Mesenchymal stem cell (in vitro differentiated cells and primary cell): Measurements from ENCODE around the gene CDC42BPB.

Experiments
- DNase-seq: peaks from one replicate; pipeline ENCODE4 v3.0.0-alpha.2; 2013
- H2AFZ ChIP-seq: one replicate; pipeline ENCODE4 v1.6.1; 2013; ENCODE audit warnings: low read depth, mild to moderate bottlenecking, control low read depth, inconsistent platforms, low read length, moderate library complexity
- H2AK5ac ChIP-seq: 2 replicates; pipeline ENCODE4 v1.6.1; 2013; ENCODE audit warnings: low read length, moderate library complexity, mild to moderate bottlenecking, inconsistent platforms; ENCODE audit not compliant: severe bottlenecking
- H2BK120ac ChIP-seq: one replicate; pipeline ENCODE4 v1.6.1; 2013; ENCODE audit warnings: low read depth, mild to moderate bottlenecking, inconsistent platforms, low read length, moderate library complexity
- H2BK12ac ChIP-seq, 2 experiments: one replicate each; pipeline ENCODE4 v1.6.1; 2013; ENCODE audit warnings: inconsistent platforms in 2 of 2, low read length in 2 of 2, mild to moderate bottlenecking in 2 of 2, moderate library complexity in 2 of 2, control low read depth in 1 of 2
- H2BK15ac ChIP-seq: one replicate; pipeline ENCODE4 v1.6.1; 2013; ENCODE audit warnings: mild to moderate bottlenecking, low read depth, inconsistent platforms; ENCODE audit not compliant: poor library complexity, severe bottlenecking
- H2BK5ac ChIP-seq: 2 replicates; pipeline ENCODE4 v1.6.1; 2013; ENCODE audit warnings: low read depth, mild to moderate bottlenecking, low read length, control low read depth, inconsistent platforms; ENCODE audit not compliant: poor library complexity, severe bottlenecking
- H3K14ac ChIP-seq, 2 experiments: one replicate each; pipeline ENCODE4 v1.6.1; 2013; ENCODE audit warnings: inconsistent platforms in 2 of 2, low read length in 2 of 2, control low read depth in 1 of 2, mild to moderate bottlenecking in 1 of 2, moderate library complexity in 1 of 2
- H3K18ac ChIP-seq, 2 experiments: one replicate each; pipeline ENCODE4 v1.6.1; 2013; ENCODE audit warnings: inconsistent platforms in 2 of 2, low read length in 2 of 2, control low read depth in 1 of 2, low read depth in 1 of 2, mild to moderate bottlenecking in 1 of 2
- H3K23ac ChIP-seq, 2 experiments: one replicate each; pipeline ENCODE4 v1.6.1; 2013; ENCODE audit warnings: inconsistent platforms in 2 of 2, low read length in 2 of 2, mild to moderate bottlenecking in 2 of 2, moderate library complexity in 2 of 2, control low read depth in 1 of 2
- H3K27ac ChIP-seq: 2 replicates; pipeline ENCODE4 v1.5.1; 2013; ENCODE audit warnings: mild to moderate bottlenecking, moderate library complexity, low read length, control low read depth, inconsistent platforms; ENCODE audit not compliant: poor library complexity, severe bottlenecking
- H3K27me3 ChIP-seq, 2 experiments: 2 replicates each; pipeline versions ENCODE4 v1.6.1 to v1.7.0; 2013; ENCODE audit warnings: low read length in 2 of 2, mild to moderate bottlenecking in 2 of 2, moderate library complexity in 2 of 2, control low read depth in 1 of 2, inconsistent platforms in 1 of 2; ENCODE audit not compliant: control insufficient read depth in 1 of 2, insufficient read depth in 1 of 2
- H3K36me3 ChIP-seq, 2 experiments: 2 replicates each; pipeline versions ENCODE4 v1.6.1 to v1.7.0; 2013; ENCODE audit warnings: low read length in 2 of 2, control low read depth in 1 of 2, inconsistent platforms in 1 of 2, low read depth in 1 of 2, mild to moderate bottlenecking in 1 of 2; ENCODE audit not compliant: insufficient read depth in 2 of 2, control insufficient read depth in 1 of 2
- H3K4ac ChIP-seq, 2 experiments: one replicate each; pipeline ENCODE4 v1.6.1; 2013; ENCODE audit warnings: inconsistent platforms in 2 of 2, low read length in 2 of 2, mild to moderate bottlenecking in 2 of 2, moderate library complexity in 2 of 2, control low read depth in 1 of 2, low read depth in 1 of 2
- H3K4me1 ChIP-seq: 2 replicates; pipeline ENCODE4 v1.6.1; 2013; ENCODE audit warnings: low read depth, low read length, control low read depth; ENCODE audit not compliant: control insufficient read depth, insufficient read depth
- H3K4me2 ChIP-seq: 2 replicates; pipeline ENCODE4 v1.6.1; 2013; ENCODE audit warnings: low read length, mild to moderate bottlenecking, inconsistent platforms; ENCODE audit not compliant: poor library complexity, severe bottlenecking
- H3K4me3 ChIP-seq, 2 experiments: 2 replicates each; pipeline versions ENCODE4 v1.5.1 to v1.7.0; 2013; ENCODE audit warnings: low read length in 2 of 2, mild to moderate bottlenecking in 2 of 2, control low read depth in 1 of 2, low read depth in 1 of 2; ENCODE audit not compliant: insufficient read depth in 1 of 2
- H3K79me1 ChIP-seq: replicated peaks from 2 replicates; pipeline ENCODE4 v1.6.1; 2013; ENCODE audit warnings: mild to moderate bottlenecking, control low read depth, low read length, inconsistent platforms; ENCODE audit not compliant: poor library complexity, severe bottlenecking
- H3K9ac ChIP-seq: 2 replicates; pipeline ENCODE4 v1.7.0; 2013; ENCODE audit warnings: mild to moderate bottlenecking, low read length, moderate library complexity
- H3K9me3 ChIP-seq: 2 replicates; pipeline ENCODE4 v1.7.0; 2013; ENCODE audit warnings: mild to moderate bottlenecking, low read length; ENCODE audit not compliant: control insufficient read depth
- H4K8ac ChIP-seq: one replicate; pipeline ENCODE4 v1.6.1; 2013; ENCODE audit warnings: inconsistent platforms, mild to moderate bottlenecking, low read length, moderate library complexity
- H4K91ac ChIP-seq: one replicate; pipeline ENCODE4 v1.6.1; 2013; ENCODE audit warnings: mild to moderate bottlenecking, low read length, inconsistent platforms
- WGBS: methylation state at CpG from one replicate; pipeline ENCODE4 v1.1.7; 2013; ENCODE audit warnings: mixed read lengths; 5-methylcytosine and 5-hydroxymethylcytosine counted together

Gene CDC42BPB

DNA sequence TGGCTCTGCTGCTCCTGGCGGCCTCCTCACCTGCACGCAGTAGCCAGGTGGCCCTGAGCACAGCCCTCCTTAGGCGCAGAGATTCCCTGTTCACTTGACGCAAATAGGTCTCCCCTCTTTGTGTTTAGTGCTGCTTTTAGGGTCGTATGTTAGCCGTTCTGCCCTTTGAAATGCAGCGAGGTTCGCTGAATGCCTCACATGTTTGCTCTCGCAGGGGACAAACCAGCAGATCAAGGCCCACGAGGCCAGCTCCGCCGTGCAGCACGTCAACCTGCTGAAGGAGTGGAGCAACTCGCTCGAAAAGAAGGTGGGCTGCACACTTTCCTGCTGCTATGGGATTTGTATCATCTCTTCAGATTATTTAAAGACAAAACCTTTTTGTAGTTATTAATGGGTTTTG lies 166.2 kb downstream of the CDC42BPB start:
- WGBS: 82% methylated on average over 13 of the region's 15 CpGs
- Histone ChIP-seq H2AK5ac (no peak overlapping the region), H3K4me1 (peaks cover 2% of the 10 kb centered on the region), H3K18ac (no peak overlapping the region), H3K9me3 (no peaks in the 10 kb centered on the region), H4K91ac (no peak overlapping the region), H2BK120ac (no peak overlapping the region), H3K23ac (no peak overlapping the region), H3K9ac (no peak overlapping the region), H3K27ac (no peak overlapping the region), H2BK15ac (no peak overlapping the region), H3K79me1 (peaks cover 1% of the 10 kb centered on the region), H3K36me3 (peaks cover 38 to 51% of the 10 kb centered on the region in 2 experiments), H3K4me2 (no peak overlapping the region), H2AFZ (no peak overlapping the region), H3K4ac (no peak overlapping the region), H3K4me3 (no peak overlapping the region), H2BK5ac (no peak overlapping the region), H4K8ac (no peak overlapping the region), H2BK12ac (no peak overlapping the region), H3K14ac (no peak overlapping the region), H3K27me3 (no peaks in the 10 kb centered on the region)
- no peak for DNase-seq

DNA sequence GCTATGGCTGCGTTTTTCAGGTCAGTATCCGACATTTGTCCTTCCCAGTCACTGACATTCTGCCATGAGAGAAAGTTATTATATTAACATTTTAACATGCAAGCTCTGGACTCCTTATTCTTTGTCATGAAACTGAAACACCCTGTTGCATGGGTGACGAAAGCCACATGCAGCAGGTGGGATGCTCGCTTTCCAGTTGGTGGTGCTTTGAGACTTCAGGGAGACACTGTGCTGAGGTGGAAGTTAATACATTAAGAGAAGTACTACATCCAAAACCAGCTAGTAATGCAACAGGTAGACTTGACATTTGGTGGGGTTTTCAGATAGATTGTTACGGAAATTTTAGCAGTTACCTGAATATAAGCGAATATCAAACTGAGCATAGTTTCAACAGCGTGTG lies 167.7 kb downstream of the CDC42BPB start:
- H3K4ac ChIP-seq: no peak overlapping the region
- no peak overlapping the region for H2AK5ac ChIP-seq
- H3K36me3 ChIP-seq: peaks cover 41 to 52% of the 10 kb centered on the region in 2 experiments
- no peak for DNase-seq
- H3K79me1 ChIP-seq: peaks cover 1% of the 10 kb centered on the region
- H3K23ac ChIP-seq: no peak overlapping the region
- H2BK15ac ChIP-seq: no peak overlapping the region
- H3K14ac ChIP-seq: no peak overlapping the region
- no peak overlapping the region for H3K9ac ChIP-seq
- no peak overlapping the region for H3K18ac ChIP-seq
- peaks cover 7% of the 10 kb centered on the region for H3K4me1 ChIP-seq
- no peaks in the 10 kb centered on the region for H3K9me3 ChIP-seq
- H3K4me2 ChIP-seq: no peak overlapping the region
- H3K27me3 ChIP-seq: no peaks in the 10 kb centered on the region
- 97% methylated on average over 7 of the region's 7 CpGs for WGBS
- H2AFZ ChIP-seq: no peak overlapping the region
- no peak overlapping the region for H2BK5ac ChIP-seq
- H4K8ac ChIP-seq: no peak overlapping the region
- H3K27ac ChIP-seq: no peak overlapping the region
- no peak overlapping the region for H3K4me3 ChIP-seq
- H4K91ac ChIP-seq: no peak overlapping the region
- no peak overlapping the region for H2BK12ac ChIP-seq
- no peak overlapping the region for H2BK120ac ChIP-seq

DNA sequence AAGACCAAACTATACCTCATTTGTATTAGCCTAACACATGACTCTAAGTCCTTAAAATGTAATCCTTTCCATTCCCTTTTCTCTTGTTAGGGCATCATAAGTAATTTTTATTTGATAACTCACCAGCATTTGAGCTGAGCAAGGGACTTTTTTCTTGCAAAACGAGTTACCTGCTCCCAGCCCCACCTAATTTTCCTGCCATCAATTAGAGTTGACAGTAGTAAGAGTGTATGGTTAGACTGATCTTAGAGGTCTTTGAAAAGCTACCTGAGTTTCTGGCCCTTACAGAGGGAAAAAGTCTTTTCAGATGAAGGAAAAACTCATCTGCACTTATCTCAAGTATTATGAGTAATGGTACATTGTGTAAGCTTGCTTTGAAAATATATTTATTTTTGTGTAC lies 168.6 kb downstream of the CDC42BPB start:
- no peak overlapping the region for H3K14ac ChIP-seq
- H3K18ac ChIP-seq: no peak overlapping the region
- no peak overlapping the region for H2BK15ac ChIP-seq
- no peak overlapping the region for H3K4ac ChIP-seq
- peaks cover 44 to 51% of the 10 kb centered on the region in 2 experiments for H3K36me3 ChIP-seq
- no peak overlapping the region for H3K27ac ChIP-seq
- no peak overlapping the region for H2BK5ac ChIP-seq
- no peak overlapping the region for H2BK120ac ChIP-seq
- no peak overlapping the region for H3K9ac ChIP-seq
- no peaks in the 10 kb centered on the region for H3K9me3 ChIP-seq
- WGBS: no CpG with 5 or more reads among the region's 1 CpG
- H3K79me1 ChIP-seq: peaks cover 1% of the 10 kb centered on the region
- H3K27me3 ChIP-seq: no peaks in the 10 kb centered on the region
- no peak overlapping the region for H3K4me3 ChIP-seq
- H2AFZ ChIP-seq: no peak overlapping the region
- H2AK5ac ChIP-seq: no peak overlapping the region
- no peak overlapping the region for H3K4me2 ChIP-seq
- H3K23ac ChIP-seq: no peak overlapping the region
- no peak overlapping the region for H2BK12ac ChIP-seq
- DNase-seq: no peak
- peaks cover 8% of the 10 kb centered on the region for H3K4me1 ChIP-seq
- H4K8ac ChIP-seq: no peak overlapping the region
- no peak overlapping the region for H4K91ac ChIP-seq

DNA sequence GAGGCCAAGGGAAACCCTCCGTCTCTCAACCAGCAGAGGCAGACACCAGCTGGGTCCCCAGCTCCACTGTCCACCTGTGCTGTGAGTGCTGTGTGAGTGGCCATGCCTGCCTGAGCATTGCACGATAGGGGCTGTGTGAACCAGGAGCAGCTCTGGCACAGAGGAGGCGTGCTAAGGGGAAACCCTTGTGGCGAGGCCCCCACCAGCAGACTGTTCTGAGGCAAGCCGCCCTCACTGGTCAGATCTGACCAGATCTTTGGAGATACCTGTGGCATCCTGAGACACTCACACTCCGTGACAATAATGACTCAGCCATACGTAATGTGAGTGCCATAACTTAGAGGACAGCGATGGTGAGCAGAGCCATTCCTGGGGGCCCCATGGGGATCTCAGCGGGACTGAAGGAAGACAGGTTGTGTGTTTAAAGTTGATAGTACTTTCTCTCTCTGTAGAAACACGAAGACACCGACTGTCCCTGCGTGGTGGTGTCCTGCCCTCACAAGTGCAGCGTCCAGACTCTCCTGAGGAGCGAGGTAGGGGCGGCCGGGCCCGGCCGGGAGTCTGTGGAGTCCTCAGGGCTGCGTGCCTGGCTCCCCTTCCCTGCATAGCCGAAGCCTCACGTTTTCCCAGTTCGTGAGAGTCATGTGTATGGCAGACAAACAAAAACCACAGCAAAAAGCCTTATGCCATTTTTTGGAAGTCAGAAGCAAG lies 171.5 kb downstream of the CDC42BPB start:
- no peak overlapping the region for H3K18ac ChIP-seq
- H2AFZ ChIP-seq: no peak overlapping the region
- H3K9me3 ChIP-seq: no peaks in the 10 kb centered on the region
- DNase-seq: peak; percentile 2
- no peaks in the 10 kb centered on the region for H3K27me3 ChIP-seq
- H2BK12ac ChIP-seq: no peak overlapping the region
- peaks cover 37 to 65% of the 10 kb centered on the region in 2 experiments for H3K36me3 ChIP-seq
- H3K14ac ChIP-seq: no peak overlapping the region
- no peak overlapping the region for H3K4ac ChIP-seq
- no peak overlapping the region for H3K9ac ChIP-seq
- no peak overlapping the region for H2BK15ac ChIP-seq
- H2BK120ac ChIP-seq: no peak overlapping the region
- H3K4me1 ChIP-seq: peaks cover 6% of the 10 kb centered on the region
- H4K91ac ChIP-seq: no peak overlapping the region
- H3K23ac ChIP-seq: no peak overlapping the region
- no peak overlapping the region for H2AK5ac ChIP-seq
- H3K4me2 ChIP-seq: no peak overlapping the region
- H3K27ac ChIP-seq: no peak overlapping the region
- 95% methylated on average over 22 of the region's 22 CpGs for WGBS
- no peak overlapping the region for H4K8ac ChIP-seq
- H3K4me3 ChIP-seq: no peak overlapping the region
- H3K79me1 ChIP-seq: peaks cover 1% of the 10 kb centered on the region
- no peak overlapping the region for H2BK5ac ChIP-seq
